IgD-negative memory B cell (primary cell): ENCODE results near the gene PRKAR1A. TPM values are rescaled to one million over a fixed set of nuclear protein-coding genes. Genes with fewer than 3 reads are reported as not detected.

Experiments used
- H3K27ac Mint-ChIP-seq, 3 donors: one replicate each; pipeline ENCODE4 v1.8.0; 2020 to 2022; ENCODE audit warnings: mild to moderate bottlenecking in 3 of 3, mixed read lengths in 3 of 3, moderate library complexity in 1 of 3
- H3K27me3 Mint-ChIP-seq: one replicate; pipeline ENCODE4 v1.8.0; 2021; ENCODE audit warnings: mixed read lengths
- H3K36me3 Mint-ChIP-seq: one replicate; pipeline ENCODE4 v1.8.0; 2020; ENCODE audit warnings: mild to moderate bottlenecking, mixed read lengths
- H3K4me1 Mint-ChIP-seq, 3 donors: one replicate each; pipeline ENCODE4 v1.8.0; 2020 to 2022; ENCODE audit warnings: mixed read lengths in 3 of 3, mild to moderate bottlenecking in 1 of 3
- H3K4me3 Mint-ChIP-seq, 4 donors: one replicate each; pipeline ENCODE4 v1.8.0; 2020 to 2022; ENCODE audit warnings: mild to moderate bottlenecking in 4 of 4, mixed read lengths in 4 of 4, moderate library complexity in 3 of 4
- H3K9me3 Mint-ChIP-seq, 3 donors: one replicate each; pipeline ENCODE4 v1.8.0; 2020 to 2021; ENCODE audit warnings: mixed read lengths in 3 of 3, mild to moderate bottlenecking in 1 of 3
- polyA plus RNA-seq: library from polyadenylated mRNA; unstranded; fragments of 300-500 nt; fragmentation: Illumina TruSeq; gene quantifications from one replicate; pipeline ENCODE4 v1.2.3, GENCODE V29; 2021

The PRKAR1A gene
- polyA plus RNA-seq, 1 donor from 2014 or later = 175 TPM

DNA sequence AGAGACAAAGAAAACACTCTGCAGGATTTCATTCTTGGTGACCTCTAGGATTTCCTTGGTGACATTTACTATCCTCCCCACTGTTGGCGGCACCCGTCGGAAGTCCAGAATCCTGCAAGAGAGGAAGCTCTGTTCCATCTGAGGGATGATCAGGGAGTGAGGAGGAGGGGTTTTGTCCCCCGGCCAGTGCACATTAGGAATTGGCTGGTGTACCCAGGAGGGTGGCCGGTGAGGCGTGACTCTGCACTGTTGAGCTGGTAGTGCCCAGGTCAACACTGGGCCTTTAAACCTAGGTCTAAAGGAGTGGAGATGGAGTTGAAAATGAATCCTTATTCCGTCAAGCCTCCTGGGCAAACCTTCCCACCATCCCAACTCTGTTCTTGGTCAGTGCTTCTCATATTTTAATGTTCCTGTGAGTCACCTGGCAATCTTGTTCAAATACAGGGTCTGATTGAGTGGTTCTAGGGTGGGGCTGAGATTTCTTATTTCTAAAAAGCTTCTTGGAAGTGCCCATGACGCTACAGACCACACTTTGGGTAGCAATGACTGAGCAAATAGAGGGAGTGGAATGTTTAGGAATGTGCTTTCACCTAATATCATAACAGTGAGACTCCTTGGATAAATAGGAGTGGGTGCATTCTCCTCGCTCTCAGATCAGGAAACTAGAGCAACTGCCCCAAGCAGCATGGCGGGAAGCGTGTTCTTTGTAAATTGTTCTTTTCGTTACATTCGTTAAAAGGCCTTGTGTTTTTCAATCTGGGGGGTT is 30.7 kb downstream of the PRKAR1A start:
- Mint-ChIP-seq H3K36me3 (peaks cover 2% of the 10 kb centered on the region), H3K4me3 (no peak overlapping the region), H3K27ac (no peak overlapping the region), H3K9me3 (no peaks in the 10 kb centered on the region), H3K27me3 (no peaks in the 10 kb centered on the region), H3K4me1 (peaks cover 9 to 16% (median 14%) of the 10 kb centered on the region in 3 donors)

DNA sequence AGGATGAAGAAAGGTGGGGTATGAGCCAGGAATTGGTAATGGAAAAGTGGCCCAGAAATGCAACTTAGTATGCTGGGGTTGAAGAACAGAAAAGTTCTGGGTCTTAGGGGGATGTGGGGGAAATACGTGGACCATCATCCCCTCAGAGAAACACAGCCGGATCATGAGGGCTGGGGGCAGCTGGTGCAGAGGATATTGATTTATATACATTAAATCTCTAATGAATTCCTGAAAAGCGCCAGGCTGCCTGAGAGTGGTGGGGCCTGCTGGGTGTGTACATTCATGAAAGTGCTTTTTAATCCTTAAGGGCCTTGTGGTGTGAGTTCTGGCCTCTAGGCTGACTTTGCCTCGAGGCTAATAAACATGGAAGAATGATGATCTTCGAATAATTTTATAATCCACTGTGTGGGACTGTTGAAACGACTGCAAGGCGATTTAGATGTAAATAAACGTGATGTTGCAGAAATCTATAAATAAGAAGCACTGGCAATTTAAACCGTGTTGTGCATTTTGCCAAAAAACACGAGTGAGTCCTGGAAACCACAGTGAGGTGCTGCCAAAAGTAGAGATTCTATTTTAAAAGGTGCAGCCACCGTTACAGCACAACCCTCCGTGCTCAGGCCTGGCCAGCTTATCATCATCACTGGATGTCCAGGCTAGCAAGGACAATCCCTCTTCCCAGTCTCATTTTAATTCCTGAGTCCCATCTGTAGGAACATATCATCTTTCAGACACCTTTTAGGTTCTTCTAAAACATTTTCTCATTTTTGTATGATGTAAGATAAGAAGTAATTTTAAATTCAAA is 32.1 kb downstream of the PRKAR1A start:
- Mint-ChIP-seq H3K4me3 (no peak overlapping the region), H3K36me3 (peaks cover 2% of the 10 kb centered on the region), H3K9me3 (no peaks in the 10 kb centered on the region), H3K27me3 (no peaks in the 10 kb centered on the region), H3K4me1 (peaks cover 9 to 12% (median 10%) of the 10 kb centered on the region in 3 donors), H3K27ac (no peak overlapping the region)

DNA sequence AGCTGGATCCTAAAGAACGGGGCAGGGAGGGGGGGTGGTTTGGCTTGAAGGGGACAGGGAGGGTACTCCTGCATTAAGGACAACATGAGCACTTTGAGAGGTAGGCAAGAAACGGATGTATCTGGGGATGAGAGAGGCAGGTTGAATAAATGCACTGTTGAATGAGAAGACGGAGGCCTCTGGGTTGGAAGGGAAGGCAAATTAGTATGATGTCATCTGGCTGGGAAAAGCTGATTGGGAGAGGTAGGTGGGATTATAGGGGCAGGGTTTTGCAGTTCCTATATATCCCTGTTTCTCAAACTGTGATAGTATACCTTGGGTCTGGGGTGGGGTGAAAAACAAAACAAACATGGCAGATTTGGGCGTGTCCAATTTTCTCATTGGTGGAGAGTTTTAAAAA is 44.3 kb downstream of the PRKAR1A start:
- Mint-ChIP-seq H3K4me3 (no peak overlapping the region), H3K27me3 (peaks cover 3% of the 10 kb centered on the region), H3K4me1 (no peaks in the 10 kb centered on the region), H3K9me3 (no peaks in the 10 kb centered on the region), H3K36me3 (peaks cover 2% of the 10 kb centered on the region), H3K27ac (no peak overlapping the region)

DNA sequence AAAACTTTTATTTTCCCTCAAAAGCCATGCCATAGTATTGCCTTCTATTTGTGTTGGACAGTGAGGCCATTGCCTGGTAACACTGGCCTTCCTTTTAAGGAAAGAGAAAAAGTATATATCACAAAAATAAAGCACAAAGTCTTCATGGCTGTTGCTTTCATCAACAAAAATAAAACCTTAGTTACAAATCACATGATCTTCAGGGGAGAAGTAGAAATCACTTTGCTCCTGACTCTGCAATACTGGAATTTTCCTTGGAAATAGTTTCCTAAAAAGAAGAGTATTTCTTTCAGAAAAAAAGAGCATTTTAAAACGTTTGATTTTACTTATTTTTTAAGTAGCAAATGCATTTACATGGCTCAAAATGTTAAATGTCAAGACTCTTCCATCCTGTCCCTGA is 47.1 kb downstream of the PRKAR1A start:
- Mint-ChIP-seq H3K27ac (no peak overlapping the region), H3K36me3 (peaks cover 2% of the 10 kb centered on the region), H3K27me3 (peaks cover 3% of the 10 kb centered on the region), H3K4me1 (peaks cover 0 to 4% (median 0%) of the 10 kb centered on the region in 3 donors), H3K9me3 (no peaks in the 10 kb centered on the region), H3K4me3 (no peak overlapping the region)

DNA sequence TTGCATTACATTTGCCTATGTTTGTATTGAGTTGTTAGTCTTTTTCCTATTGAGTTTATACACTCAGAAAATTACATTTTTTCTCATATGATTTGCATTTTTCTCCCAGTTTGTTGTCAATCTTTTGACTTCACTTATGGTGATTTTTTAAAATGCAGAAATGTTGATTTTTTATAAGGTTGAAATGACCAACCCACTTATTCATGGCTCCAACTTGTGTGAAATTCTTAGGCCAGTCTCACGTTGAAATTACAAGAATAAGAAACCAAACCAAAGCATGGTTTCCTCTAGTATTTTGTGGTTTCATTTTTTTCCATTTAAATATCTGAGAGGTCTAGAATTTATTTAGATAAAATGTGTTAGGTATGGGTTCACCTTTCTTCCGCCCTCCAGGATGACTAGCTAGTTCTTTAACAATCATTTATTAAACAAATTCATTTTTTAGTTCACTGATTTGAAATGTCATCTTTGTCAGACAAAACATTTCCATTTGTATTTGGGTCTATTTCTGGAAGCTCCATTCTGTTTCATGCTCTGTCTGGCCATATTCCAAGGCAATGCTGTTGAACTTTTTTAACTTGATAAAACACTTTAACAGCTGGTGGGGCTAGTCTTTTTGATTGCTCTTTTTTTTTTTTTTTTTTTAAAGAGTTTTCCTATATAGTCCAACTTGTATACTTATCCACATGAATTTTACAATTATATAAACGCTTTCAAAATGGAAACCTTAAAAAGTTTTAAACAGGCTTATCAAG is 48.9 kb downstream of the PRKAR1A start:
- peaks cover 0 to 4% (median 0%) of the 10 kb centered on the region in 3 donors for H3K4me1 Mint-ChIP-seq
- no peak overlapping the region for H3K4me3 Mint-ChIP-seq
- peaks cover 3% of the 10 kb centered on the region for H3K27me3 Mint-ChIP-seq
- no peak overlapping the region for H3K27ac Mint-ChIP-seq
- H3K9me3 Mint-ChIP-seq = no peaks in the 10 kb centered on the region
- H3K36me3 Mint-ChIP-seq = peaks cover 2% of the 10 kb centered on the region

DNA sequence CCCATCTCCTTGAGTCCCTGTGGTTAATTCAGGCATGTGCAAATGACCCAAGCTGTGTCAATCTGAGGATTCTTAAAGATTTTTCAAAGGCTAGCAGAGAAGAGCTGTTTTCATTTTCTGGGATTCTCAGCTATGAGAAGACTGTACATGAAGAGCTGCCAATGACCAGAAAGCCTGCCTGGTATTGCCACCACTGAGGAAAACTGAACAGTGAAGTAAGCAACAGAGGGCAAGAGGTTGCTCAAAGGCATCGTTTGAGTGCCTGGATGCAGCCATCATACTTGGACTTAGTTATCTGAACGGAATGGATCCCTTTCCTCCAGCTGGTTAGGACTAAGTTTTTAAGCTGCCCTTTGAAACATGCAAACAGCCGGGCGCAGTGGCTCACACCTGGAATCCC is 50.5 kb downstream of the PRKAR1A start:
- Mint-ChIP-seq H3K27ac (no peak overlapping the region), H3K9me3 (no peaks in the 10 kb centered on the region), H3K36me3 (peaks cover 2% of the 10 kb centered on the region), H3K4me3 (no peak overlapping the region), H3K4me1 (peaks cover 0 to 4% (median 0%) of the 10 kb centered on the region in 3 donors), H3K27me3 (peaks cover 7% of the 10 kb centered on the region)

DNA sequence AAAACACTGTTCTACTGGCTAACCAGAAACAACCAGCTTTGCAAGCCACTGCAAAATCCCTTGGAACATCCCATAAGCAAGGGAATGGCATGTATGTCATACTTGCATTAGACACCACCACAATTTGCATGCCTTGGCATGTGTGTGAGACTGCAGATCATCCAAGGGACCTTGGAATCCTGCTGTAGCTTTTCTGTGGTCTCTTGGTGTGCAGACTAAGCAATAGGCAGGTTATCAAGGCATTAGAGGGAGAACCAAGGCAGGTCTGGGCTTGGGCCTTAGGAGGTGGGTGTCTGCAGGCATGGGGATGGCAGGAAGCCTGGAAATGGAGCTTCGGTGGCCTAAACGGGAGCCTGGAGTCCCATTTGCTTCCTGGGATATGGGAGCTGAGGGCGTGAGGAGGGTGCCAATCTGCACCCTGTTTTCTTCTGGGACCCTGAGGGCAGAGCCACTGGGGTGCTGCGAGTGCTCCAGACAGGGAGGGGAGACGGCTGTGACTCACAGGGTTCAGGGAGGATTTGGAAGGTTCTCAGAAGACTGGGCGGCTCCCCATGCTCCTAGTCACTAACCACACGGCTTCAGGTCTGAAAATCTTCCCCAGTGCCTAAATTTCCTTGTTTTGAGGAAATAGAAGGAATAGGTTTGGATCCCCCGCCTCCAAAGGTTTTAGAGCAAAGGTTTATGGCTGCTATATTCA is 52.3 kb downstream of the PRKAR1A start:
- Mint-ChIP-seq H3K4me1 (peaks cover 0 to 4% (median 0%) of the 10 kb centered on the region in 3 donors), H3K27me3 (peaks cover 7% of the 10 kb centered on the region), H3K36me3 (peaks cover 2% of the 10 kb centered on the region), H3K9me3 (no peaks in the 10 kb centered on the region), H3K27ac (no peak overlapping the region), H3K4me3 (no peak overlapping the region)

DNA sequence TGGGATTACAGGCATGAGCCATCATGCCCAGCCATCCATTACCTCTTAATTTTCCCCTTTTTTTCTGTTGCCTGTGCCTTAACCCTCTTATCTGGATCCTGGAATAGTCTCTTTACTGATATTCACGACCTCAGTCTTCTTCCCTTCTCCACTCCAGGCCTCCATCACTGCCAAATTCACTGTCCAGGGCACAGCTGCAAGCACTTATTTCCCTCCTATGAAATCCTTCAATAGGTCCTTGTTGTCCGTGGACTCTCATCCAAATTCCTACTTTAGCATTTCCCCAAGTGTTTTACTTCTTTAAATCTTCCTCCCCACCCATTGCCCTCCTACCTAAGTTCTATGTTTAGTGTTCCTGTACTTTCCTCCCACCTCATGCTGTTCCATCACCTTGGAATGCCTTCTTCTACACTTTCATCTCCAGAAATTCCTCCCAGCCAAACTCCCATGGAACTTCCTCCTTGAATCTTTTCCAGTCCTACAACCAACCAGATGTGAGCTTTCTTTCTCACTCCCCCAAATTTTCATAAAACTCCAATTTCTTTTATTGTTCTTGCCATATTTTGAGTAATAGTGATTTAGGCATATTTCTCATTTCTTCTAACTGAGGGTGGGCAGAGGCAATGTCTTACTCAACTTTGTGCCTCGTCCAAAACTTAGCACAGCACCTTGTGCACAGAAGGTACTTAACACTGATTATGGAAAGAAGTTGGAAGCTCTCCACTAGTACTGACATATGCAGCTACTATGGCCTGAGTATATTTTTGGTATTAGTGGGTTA is 53.6 kb downstream of the PRKAR1A start:
- Mint-ChIP-seq H3K4me3 (no peak overlapping the region), H3K27ac (no peak overlapping the region), H3K36me3 (no peaks in the 10 kb centered on the region), H3K27me3 (peaks cover 7% of the 10 kb centered on the region), H3K9me3 (no peaks in the 10 kb centered on the region), H3K4me1 (peaks cover 0 to 4% (median 3%) of the 10 kb centered on the region in 3 donors)

DNA sequence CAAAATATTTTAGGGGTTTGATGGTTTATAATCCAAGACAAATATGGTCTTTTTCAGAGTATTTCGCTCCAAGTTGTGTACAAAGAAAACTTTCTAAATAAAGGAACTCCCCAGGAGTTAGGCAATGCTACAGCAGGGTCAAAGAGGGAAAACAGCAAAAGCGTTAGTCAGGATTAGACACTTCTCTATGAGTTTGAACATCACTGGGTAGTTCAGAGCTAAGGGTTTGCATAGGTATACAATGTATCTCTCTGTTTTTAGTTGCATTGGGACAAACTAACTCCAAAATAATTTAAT is 54.2 kb downstream of the PRKAR1A start:
- no peak overlapping the region for H3K4me3 Mint-ChIP-seq
- peaks cover 0 to 4% (median 3%) of the 10 kb centered on the region in 3 donors for H3K4me1 Mint-ChIP-seq
- peaks cover 7% of the 10 kb centered on the region for H3K27me3 Mint-ChIP-seq
- no peaks in the 10 kb centered on the region for H3K36me3 Mint-ChIP-seq
- no peaks in the 10 kb centered on the region for H3K9me3 Mint-ChIP-seq
- H3K27ac Mint-ChIP-seq = no peak overlapping the region

DNA sequence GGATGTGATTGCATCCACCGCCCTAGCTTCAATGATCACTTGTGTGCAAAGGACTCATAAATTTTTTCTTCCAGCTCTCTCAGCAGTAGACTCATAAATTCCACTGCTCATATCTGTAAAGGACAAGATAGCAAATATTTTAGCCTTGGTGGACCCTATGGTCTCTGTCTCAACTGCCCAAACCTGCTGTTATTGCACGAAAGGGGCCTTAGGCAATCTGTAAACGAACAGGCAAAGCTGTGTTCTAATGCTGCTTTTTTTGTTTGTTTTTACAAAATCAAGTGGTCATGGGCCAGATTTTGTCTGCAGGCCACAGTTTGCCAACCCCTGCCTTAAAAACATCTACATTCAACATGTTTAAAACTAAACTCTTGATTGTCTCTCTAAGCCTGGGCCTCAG is 54.8 kb downstream of the PRKAR1A start:
- Mint-ChIP-seq H3K36me3 (no peaks in the 10 kb centered on the region), H3K27ac (no peak overlapping the region), H3K4me1 (peaks cover 0 to 3% (median 2%) of the 10 kb centered on the region in 3 donors), H3K4me3 (no peak overlapping the region), H3K9me3 (no peaks in the 10 kb centered on the region), H3K27me3 (peaks cover 7% of the 10 kb centered on the region)

DNA sequence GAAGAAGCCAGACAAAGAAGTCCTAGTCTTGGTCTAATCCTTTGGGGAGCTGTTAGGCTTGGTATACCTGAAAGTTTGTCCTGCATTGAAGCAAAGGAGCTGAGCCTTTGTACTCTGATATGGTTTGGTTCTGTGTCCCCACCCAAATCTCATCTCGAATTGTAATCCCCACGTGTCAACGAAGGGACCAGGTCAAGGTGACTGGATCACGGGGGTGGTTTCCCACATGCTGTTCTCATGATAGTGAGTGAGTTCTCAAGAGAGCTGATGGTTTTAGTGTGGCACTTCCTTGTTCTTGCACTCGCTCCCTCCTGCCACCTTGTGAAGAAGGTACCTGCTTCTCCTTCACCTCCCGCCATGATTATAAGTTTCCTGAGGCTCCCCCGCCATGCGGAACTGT is 55.4 kb downstream of the PRKAR1A start:
- Mint-ChIP-seq H3K4me3 (no peak overlapping the region), H3K4me1 (peaks cover 0 to 3% (median under 1%) of the 10 kb centered on the region in 3 donors), H3K9me3 (no peaks in the 10 kb centered on the region), H3K27ac (no peak overlapping the region), H3K36me3 (no peaks in the 10 kb centered on the region), H3K27me3 (peaks cover 7% of the 10 kb centered on the region)

DNA sequence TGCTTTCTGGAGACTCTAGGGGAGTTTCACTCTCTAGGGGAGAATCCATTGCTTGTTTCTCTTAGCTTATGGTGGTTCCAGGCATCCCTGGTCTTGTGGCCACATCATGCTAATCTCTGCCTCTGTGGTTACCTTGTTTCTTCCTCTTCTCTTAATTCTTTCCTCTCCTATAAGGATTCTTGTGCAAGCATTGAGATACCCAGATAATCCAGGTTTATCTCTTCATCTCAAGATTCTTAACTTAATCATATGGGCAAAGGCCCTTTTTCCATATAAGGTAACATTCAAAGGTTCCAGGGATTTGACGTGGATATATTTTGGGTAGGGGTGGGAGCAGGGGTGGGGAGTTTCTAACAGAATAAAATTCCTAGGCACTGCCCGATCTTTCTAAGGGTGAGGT is 56.4 kb downstream of the PRKAR1A start:
- H3K27ac Mint-ChIP-seq = no peak overlapping the region
- peaks cover 1% of the 10 kb centered on the region for H3K36me3 Mint-ChIP-seq
- peaks cover 7% of the 10 kb centered on the region for H3K27me3 Mint-ChIP-seq
- no peaks in the 10 kb centered on the region for H3K9me3 Mint-ChIP-seq
- no peak overlapping the region for H3K4me3 Mint-ChIP-seq
- H3K4me1 Mint-ChIP-seq = peaks cover 0 to 3% (median 0%) of the 10 kb centered on the region in 3 donors

DNA sequence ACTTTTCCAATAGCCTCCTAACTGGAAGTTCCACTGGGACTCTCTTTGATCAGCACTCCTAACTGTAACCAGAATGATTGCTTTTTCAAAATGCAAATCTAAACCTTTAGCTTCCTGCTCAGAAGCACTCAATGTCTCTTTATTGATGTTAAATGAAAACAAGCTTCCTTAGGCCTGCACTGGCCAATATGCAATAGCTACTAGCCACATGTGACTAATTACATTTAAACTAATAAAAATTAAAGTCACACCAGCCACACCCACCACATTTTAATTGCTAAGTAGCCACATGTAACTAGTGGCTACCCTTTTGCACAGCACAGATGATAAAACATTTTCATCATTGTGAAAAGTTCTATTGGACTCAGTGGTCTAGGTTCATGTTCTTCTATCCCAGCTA is 57.1 kb downstream of the PRKAR1A start:
- Mint-ChIP-seq H3K9me3 (no peaks in the 10 kb centered on the region), H3K27ac (no peak overlapping the region), H3K27me3 (peaks cover 7% of the 10 kb centered on the region), H3K36me3 (peaks cover 1% of the 10 kb centered on the region), H3K4me1 (peaks cover 0 to 3% (median 0%) of the 10 kb centered on the region in 3 donors), H3K4me3 (no peak overlapping the region)

DNA sequence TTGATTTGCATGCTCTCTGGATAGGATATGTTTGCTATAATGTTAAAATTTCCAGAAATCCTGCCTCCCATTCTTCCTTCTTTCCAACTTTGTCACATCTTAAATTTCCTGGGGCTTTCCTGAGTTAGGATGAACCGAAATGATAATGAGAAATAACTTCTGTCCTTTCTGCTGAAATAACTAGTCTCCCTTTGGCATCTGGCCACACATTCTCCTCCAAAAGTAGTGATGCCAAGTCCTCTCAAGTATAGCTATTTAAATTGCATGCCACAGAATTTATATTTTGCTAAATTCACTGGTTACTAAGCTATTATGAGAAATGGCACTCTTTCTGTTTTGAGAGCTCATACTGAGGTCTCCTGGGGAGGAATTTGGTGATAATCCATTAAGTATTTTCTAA is 58.3 kb downstream of the PRKAR1A start:
- Mint-ChIP-seq H3K27me3 (peaks cover 6% of the 10 kb centered on the region), H3K9me3 (no peaks in the 10 kb centered on the region), H3K36me3 (peaks cover 1% of the 10 kb centered on the region), H3K4me3 (no peak overlapping the region), H3K4me1 (peaks cover 0 to 3% (median 0%) of the 10 kb centered on the region in 3 donors), H3K27ac (no peak overlapping the region)
